Activated gamma-delta T cell treated with anti-CD3 and anti-CD28 coated beads, Interleukin-2, amount 50 U/mL, for 16 hours (primary cell): ENCODE results near the gene INSRR.
A peak's percentile ranks its signal among the peaks of the same experiment; 100 is the strongest.

Experiments used
- DNase-seq: peaks from one replicate; pipeline ENCODE4 v3.0.0-alpha.2; 2020; ENCODE audit warnings: low read depth

Gene INSRR

GRCh38 chr1:156894001-156894400 lies 35.1 kb upstream of the INSRR start:
- no peak for DNase-seq

GRCh38 chr1:156893048-156893953 lies 34.4 kb upstream of the INSRR start, which contains the start of gene PEAR1:
TSS of gene PEAR1 (plus strand) at chr1:156893718. CDS start at chr1:156903927, 10,209 bp downstream.
- DNase-seq, result no peak

- peak; percentile 71 for DNase-seq
Measured at GRCh38 chr1:156892190-156893047, 33.5 kb upstream of the INSRR start.

GRCh38 chr1:156889802-156890580 lies 31.1 kb upstream of the INSRR start:
- DNase-seq, result peak; percentile 28

GRCh38 chr1:156887734-156888133 lies 28.8 kb upstream of the INSRR start:
- DNase-seq, result no peak

GRCh38 chr1:156887317-156887716 lies 28.4 kb upstream of the INSRR start:
- no peak for DNase-seq

- DNase-seq, result no peak
Measured at GRCh38 chr1:156886583-156887281, 27.8 kb upstream of the INSRR start.

- no peak for DNase-seq
Measured at GRCh38 chr1:156885880-156886355, 27.0 kb upstream of the INSRR start.

GRCh38 chr1:156885314-156885713 lies 26.4 kb upstream of the INSRR start:
- no peak for DNase-seq

GRCh38 chr1:156884560-156885184 lies 25.8 kb upstream of the INSRR start:
- DNase-seq, result no peak

GRCh38 chr1:156883919-156884318 lies 25.0 kb upstream of the INSRR start:
- no peak for DNase-seq

- no peak for DNase-seq
Measured at GRCh38 chr1:156882543-156882942, 23.6 kb upstream of the INSRR start.

GRCh38 chr1:156881663-156882062 lies 22.7 kb upstream of the INSRR start:
- no peak for DNase-seq

GRCh38 chr1:156881101-156881500 lies 22.2 kb upstream of the INSRR start:
- DNase-seq, result no peak

GRCh38 chr1:156880473-156880872 lies 21.6 kb upstream of the INSRR start:
- no peak for DNase-seq

- DNase-seq, result no peak
Measured at GRCh38 chr1:156879876-156880275, 21.0 kb upstream of the INSRR start.

- no peak for DNase-seq
Measured at GRCh38 chr1:156877433-156878170, 18.7 kb upstream of the INSRR start.

GRCh38 chr1:156876281-156876680 lies 17.4 kb upstream of the INSRR start:
- no peak for DNase-seq

GRCh38 chr1:156875341-156875615 lies 16.4 kb upstream of the INSRR start:
- DNase-seq, result no peak
